NCI-H1105 treated with DMSO at 0.1 percent for 48 hours (cell line): ENCODE data around the gene TMCC1.
"Not testable (repeated sequence)": the region's sequence is repeated elsewhere in the genome, so short reads cannot be mapped to it uniquely, and the experiment has no call there.

Experiments used
- DNase-seq: peaks from one replicate; lab custom pipeline; 2025; lab: John Stamatoyannopoulos, UW

Gene TMCC1

GRCh38 chr3:129773691-129774663 lies 119.5 kb downstream of the TMCC1 start:
- no peak for DNase-seq

- DNase-seq, result no peak
These were observed 122.9 kb downstream of the TMCC1 start for GRCh38 chr3:129770604-129771003.

GRCh38 chr3:129769616-129770015 lies 123.9 kb downstream of the TMCC1 start:
- DNase-seq, result no peak

GRCh38 chr3:129768728-129769127 lies 124.8 kb downstream of the TMCC1 start:
- DNase-seq, result no peak

- no peak for DNase-seq
These were observed 127.4 kb downstream of the TMCC1 start for GRCh38 chr3:129766135-129766534.

- DNase-seq, result no peak
These were observed 129.4 kb downstream of the TMCC1 start for GRCh38 chr3:129764090-129764489.

- DNase-seq, result no peak
These were observed 134.7 kb downstream of the TMCC1 start for GRCh38 chr3:129758785-129759320.

GRCh38 chr3:129758306-129758705 lies 135.2 kb downstream of the TMCC1 start:
- DNase-seq, result no peak

GRCh38 chr3:129756871-129757270 lies 136.6 kb downstream of the TMCC1 start:
- no peak for DNase-seq

GRCh38 chr3:129751105-129751504 lies 142.4 kb downstream of the TMCC1 start:
- DNase-seq, result not testable (repeated sequence)

GRCh38 chr3:129749692-129750091 lies 143.8 kb downstream of the TMCC1 start:
- no peak for DNase-seq

- no peak for DNase-seq
These were observed 145.5 kb downstream of the TMCC1 start for GRCh38 chr3:129747992-129748391.

- DNase-seq, result no peak
These were observed 146.4 kb downstream of the TMCC1 start for GRCh38 chr3:129747136-129747535.

GRCh38 chr3:129746629-129747028 lies 146.9 kb downstream of the TMCC1 start:
- no peak for DNase-seq

- no peak for DNase-seq
These were observed 148.3 kb downstream of the TMCC1 start for GRCh38 chr3:129745253-129745652.

GRCh38 chr3:129741794-129742193 lies 151.7 kb downstream of the TMCC1 start:
- DNase-seq, result no peak

GRCh38 chr3:129740090-129740489 lies 153.4 kb downstream of the TMCC1 start:
- DNase-seq, result no peak

- no peak for DNase-seq
These were observed 153.9 kb downstream of the TMCC1 start for GRCh38 chr3:129739634-129740033.

GRCh38 chr3:129738172-129738571 lies 155.3 kb downstream of the TMCC1 start:
- DNase-seq, result no peak

- no peak for DNase-seq
These were observed 157.4 kb downstream of the TMCC1 start for GRCh38 chr3:129736070-129736469.

- no peak for DNase-seq
These were observed 157.9 kb downstream of the TMCC1 start for GRCh38 chr3:129735638-129736037.

- no peak for DNase-seq
These were observed 159.1 kb downstream of the TMCC1 start for GRCh38 chr3:129734449-129734848.

GRCh38 chr3:129732200-129732876 lies 161.2 kb downstream of the TMCC1 start:
- no peak for DNase-seq
